ENCODE measurements around the gene WDR64.
"Not testable (repeated sequence)": the region's sequence is repeated elsewhere in the genome, so short reads cannot be mapped to it uniquely, and the experiment has no call there.

WDR64 gene

GRCh38 chr1:241654019-241654418, 1.9 kb downstream of the WDR64 start:
- no peak overlapping the region for H3K4me3 ChIP-seq (ENCODE audit: low read depth, low read length)

DNA sequence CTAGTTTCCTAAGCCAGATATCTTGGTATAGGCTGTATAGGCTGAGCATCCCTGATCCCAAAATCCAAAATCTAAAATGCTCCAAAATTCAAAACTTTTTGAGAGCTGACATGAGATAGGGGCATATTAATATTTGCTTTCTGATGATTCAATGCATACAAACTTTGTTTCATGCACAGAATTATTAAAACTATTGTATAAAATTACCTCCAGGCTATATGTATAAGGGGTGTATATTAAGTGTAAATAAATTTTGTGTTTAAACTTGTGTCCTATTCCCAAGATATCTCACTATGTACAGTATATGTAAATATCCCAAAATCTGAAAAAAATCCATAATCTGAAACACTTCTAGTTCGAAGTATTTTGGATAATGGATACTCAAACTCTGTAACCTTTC, 2.6 kb downstream of the WDR64 start:
- no peak overlapping the region for H3K4me3 ChIP-seq (ENCODE audit: low read depth, low read length)
- TF ChIP-seq CTCF (IDR thresholded peaks at IDR 0.05; ENCODE audit: borderline replicate concordance, insufficient read depth, low read depth, low read length), result no peak

More at GRCh38 chr1:241654019-241654418, 1.9 kb downstream of the WDR64 start:
- TF ChIP-seq CTCF (IDR thresholded peaks at IDR 0.05; ENCODE audit: borderline replicate concordance, insufficient read depth, low read depth, low read length), result no peak

- no peak for TF ChIP-seq CTCF (IDR thresholded peaks at IDR 0.05; ENCODE audit: borderline replicate concordance, insufficient read depth, low read depth, low read length)
- H3K4me3 ChIP-seq (ENCODE audit: low read depth, low read length), result no peak overlapping the region
These were observed 6.2 kb downstream of the WDR64 start for GRCh38 chr1:241658081-241658793.

DNA sequence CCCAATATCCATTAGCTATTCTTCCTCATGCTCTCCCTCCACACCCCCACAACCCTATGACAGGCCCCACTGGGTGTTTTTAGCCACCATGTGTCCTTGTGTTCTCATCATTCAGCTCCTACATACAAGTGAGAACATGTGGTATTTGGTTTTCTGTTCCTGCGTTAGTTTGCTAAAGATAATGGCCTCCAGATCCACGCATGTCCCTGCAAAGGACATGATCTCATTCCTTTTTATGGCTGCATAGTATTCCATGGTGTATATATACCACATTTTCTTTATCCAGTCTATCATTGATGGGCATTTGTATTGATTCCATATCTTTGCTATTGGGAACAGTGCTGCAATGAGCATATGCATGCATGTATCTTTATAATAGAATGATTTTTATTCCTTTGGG, 6.9 kb downstream of the WDR64 start:
- not testable (repeated sequence) for H3K4me3 ChIP-seq (ENCODE audit: low read depth, low read length)

- no peak for TF ChIP-seq CTCF (IDR thresholded peaks at IDR 0.05; ENCODE audit: borderline replicate concordance, insufficient read depth, low read depth, low read length)
- no peak overlapping the region for H3K4me3 ChIP-seq (ENCODE audit: low read depth, low read length)
These were observed 8.4 kb downstream of the WDR64 start for GRCh38 chr1:241660424-241660972.

- H3K4me3 ChIP-seq (ENCODE audit: low read depth, low read length), result no peak overlapping the region
- no peak for TF ChIP-seq CTCF (IDR thresholded peaks at IDR 0.05; ENCODE audit: borderline replicate concordance, insufficient read depth, low read depth, low read length)
These were observed 14.3 kb downstream of the WDR64 start for GRCh38 chr1:241666419-241666818.

DNA sequence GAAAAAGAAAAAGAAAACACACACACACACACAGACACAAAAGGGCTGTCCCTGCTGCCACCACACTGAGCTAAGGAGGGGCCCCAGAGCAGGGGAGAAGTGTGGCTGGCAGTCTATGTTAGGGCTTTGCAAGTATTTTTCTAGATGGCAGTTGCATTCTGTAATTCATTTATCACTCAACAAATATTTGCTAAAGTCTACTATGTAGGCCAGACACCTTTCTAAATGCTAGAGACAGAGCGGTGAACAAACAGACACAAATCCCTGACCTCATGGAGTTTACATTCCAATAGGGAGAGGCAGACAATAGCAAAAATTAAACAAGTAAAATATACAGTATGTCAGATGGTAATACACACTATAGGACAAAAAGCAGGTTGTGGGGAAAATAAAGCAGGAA, 20.2 kb downstream of the WDR64 start:
- no peak for TF ChIP-seq CTCF (IDR thresholded peaks at IDR 0.05; ENCODE audit: borderline replicate concordance, insufficient read depth, low read depth, low read length)
- H3K4me3 ChIP-seq (ENCODE audit: low read depth, low read length), result no peak overlapping the region
